HG03521 (cell line): ENCODE measurements around the gene SHQ1.

Source experiments
- ATAC-seq: cut with Tn5 transposase; IDR thresholded peaks from one replicate; pipeline ENCODE4 v1.9.1; 2021; ENCODE audit warnings: mild to moderate bottlenecking, moderate library complexity; ENCODE audit not compliant: unreplicated experiment

SHQ1 gene

GRCh38 chr3:72855001-72855400, 6.8 kb upstream of the SHQ1 start:
- ATAC-seq = no peak

DNA sequence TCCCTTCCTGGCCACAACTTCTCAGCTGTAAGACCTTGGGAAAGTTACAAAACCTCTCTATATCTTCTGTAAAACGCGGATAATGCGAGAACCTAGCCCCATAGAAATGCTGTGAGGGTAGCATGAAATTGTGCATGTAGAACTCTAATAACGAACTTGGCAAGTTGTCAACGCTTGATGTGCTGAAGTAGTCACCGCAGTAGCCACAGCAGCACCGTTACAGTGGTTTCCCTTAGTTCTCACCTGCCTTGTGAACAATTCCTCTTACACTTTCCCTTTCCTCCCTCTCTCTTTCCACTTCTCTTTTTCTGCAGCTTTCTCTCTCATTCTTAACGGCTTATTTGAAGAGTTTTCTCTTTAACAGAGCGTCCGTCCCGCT, 447 bp upstream of the SHQ1 start:
- peak; percentile 27 for ATAC-seq

GRCh38 chr3:72847282-72847681, 963 bp downstream of the SHQ1 start:
- ATAC-seq = no peak

DNA sequence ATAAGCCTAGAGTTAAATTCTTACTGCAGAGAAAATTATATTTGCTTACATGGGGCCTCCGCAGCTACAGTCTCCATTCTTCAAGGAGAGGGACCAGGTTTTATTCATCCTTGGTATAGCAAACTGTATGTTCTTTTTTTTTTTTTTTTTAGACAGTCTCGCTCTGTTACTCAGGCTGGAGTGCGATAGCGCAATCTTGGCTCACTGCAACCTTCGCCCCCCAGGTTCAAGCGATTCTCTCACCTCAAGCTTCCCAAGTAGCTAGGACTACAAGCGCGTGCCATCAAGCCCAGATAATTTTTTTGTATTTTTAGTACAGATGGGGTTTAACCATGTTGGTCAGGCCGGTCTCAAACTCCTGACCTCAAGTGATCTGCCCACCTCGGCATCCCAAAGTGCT, 2.1 kb downstream of the SHQ1 start:
- no peak for ATAC-seq

- no peak for ATAC-seq
These were observed 3.7 kb downstream of the SHQ1 start for GRCh38 chr3:72844436-72844993.

DNA sequence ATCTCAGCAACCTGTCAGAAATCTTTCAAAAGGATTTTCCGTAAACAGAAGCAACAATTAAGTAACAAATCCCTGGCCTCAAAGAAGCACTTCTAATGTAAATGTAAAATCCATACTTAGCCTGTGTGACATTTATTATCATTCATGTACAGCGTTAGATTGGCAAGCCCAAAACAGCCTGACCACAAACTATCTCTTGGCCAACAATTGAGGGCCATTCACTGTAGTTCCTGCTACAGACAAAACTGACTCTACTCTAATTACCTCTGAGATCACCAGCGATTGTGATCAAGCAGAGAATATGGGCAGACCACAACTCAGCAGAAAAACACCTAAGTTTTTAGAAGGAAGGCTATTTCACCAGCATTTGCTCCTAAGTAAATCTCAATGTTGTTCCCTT, 9.2 kb downstream of the SHQ1 start:
- ATAC-seq = no peak

- no peak for ATAC-seq
These were observed 11.3 kb downstream of the SHQ1 start for GRCh38 chr3:72836923-72837322.

DNA sequence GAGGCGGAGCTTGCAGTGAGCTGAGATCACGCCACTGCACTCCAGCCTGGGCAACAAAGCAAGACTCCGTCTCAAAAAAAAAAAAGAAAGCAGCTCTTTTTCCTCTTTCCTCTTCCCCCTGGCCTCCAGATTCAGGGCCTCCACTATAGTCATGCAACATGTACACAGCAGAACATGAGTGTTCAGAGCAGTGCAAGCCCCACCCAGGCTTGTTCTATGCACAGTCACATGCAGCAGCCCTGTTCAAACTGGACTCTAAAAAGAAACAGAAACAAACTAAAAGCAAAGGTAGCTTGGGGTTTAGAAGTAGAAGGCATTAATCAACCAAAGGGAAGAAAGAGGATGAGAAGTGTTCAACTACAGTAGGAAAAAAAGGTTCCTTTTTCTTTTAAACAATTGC, 11.8 kb downstream of the SHQ1 start:
- ATAC-seq = no peak

DNA sequence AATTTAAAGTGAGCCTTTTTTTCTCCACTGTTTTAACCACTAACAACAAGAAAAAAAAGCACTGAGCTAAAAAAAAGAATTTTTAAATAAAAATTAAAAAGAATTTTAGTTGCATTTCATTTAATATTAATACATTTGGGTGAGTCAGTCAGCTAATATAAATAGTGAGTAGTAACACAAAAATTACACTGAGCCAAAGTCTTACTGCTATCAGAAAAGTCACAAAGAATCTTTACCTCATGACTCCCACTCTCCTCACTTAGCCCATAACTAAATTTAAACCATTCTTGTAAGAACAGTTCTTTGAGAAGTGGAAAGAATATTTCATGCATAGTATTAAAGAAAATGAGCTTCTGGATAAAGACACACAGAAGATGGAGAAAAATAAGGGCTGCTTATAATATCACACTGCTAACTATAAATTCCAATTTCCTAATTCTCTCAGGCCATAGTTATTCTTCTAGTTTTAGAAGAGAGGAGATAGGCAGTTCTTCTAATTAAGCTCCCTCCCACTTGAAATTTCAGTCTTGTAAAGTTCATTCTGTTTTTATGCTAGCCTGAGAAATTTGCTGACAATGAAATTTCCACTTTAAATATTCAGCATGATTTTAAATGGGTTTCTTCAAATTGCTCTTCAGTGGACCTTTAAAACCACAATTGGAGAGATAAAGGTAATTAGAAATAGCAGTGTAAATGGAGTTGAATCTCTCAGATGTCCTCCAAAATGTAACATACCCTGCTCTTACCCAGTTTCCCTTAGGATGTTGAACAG, 17.6 kb downstream of the SHQ1 start:
- no peak for ATAC-seq

- no peak for ATAC-seq
These were observed 18.5 kb downstream of the SHQ1 start for GRCh38 chr3:72829701-72830100.

GRCh38 chr3:72821161-72821781, 27.0 kb downstream of the SHQ1 start:
- ATAC-seq = peak; percentile 37

DNA sequence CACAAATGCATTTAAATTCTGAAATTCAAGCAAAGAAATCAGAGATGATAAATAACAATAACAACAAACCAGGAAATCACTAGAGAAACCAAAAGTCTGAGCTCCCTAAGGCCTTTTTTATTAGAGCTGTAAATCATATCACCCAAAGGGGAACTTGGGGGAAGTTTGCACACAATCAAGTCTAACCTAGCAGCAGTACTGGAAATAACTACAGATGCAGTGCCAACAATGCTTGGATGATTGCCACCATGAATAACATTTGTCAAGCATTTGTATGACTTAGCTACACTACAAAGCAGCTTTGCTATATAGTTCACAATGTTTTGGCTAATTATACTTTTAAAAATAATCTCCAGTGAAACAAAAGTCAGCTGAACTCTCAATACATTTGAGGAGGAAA, 27.8 kb downstream of the SHQ1 start:
- no peak for ATAC-seq

DNA sequence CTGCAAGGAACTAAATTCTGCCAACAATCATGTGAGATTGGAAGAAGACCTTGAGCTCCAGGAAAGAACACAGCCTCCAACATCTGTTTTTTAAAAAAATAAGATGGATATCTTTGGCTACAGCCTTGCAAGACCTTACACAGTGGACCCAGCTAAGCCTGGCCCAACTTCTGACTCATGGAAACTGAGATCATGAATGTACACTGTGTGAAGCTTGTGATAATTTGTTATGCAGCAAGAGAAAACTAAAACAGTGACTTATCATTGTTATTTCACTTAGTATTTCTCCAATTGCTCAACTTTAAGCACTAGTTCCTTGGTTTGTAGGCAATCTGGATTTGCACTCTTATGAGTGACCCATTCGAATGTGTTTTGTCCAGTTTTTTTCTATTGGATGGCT, 29.3 kb downstream of the SHQ1 start:
- ATAC-seq = no peak

DNA sequence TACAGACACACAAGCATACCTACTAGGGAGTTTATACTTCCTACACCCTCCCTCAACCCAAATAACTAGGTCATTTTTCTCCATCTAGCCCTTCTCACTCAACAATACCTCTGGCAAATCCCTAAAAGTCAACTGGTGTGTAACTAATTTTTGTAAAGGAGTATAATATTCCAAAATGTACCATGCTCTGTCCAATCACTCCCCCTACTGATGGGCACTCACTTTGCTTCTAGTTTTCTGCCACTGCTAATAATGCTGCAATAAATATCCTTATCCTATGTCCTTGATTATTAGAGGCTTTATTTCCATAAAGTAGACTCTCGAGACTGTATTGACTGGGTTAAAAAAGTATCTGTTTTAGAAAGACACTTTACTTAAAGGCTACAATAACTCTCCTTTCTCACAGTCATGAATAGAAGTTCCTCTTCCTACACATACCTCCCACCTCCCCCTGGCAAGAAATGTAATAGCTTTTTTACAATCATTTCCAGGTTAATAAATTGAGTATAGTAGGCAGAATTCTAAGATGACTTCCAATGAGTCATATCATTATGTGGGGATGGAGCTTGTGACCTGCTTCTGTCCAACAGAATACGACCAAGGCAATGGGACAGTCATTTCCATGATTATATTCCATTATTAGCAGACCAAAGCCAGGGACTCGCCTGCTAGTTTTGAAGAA, 30.0 kb downstream of the SHQ1 start:
- ATAC-seq = no peak

DNA sequence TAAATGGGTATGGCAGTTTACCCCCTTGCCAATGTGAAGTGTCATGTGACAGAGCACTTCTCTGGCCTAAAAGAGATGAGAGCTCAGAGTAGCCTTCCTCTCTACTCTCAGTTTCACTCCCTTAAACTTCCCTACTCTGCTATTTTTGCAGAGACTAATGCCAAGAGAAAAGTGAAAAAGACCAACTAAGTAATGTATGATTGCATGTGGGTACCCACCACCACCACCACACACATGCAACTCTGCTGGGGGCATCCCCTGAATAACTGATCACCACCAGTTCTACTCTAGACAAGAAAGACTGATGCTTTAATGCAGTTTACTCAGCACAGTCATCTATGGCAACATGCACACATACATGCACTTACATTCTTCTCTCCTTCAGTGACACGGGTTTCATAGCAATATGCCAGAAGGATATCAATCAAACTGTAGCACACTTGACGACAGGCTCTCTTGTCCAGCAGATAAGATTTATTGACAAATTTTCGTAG, 31.3 kb downstream of the SHQ1 start:
- peak; percentile 47 for ATAC-seq

- ATAC-seq = no peak
These were observed 33.9 kb downstream of the SHQ1 start for GRCh38 chr3:72814308-72814707.

- no peak for ATAC-seq
These were observed 36.0 kb downstream of the SHQ1 start for GRCh38 chr3:72812201-72812600.

DNA sequence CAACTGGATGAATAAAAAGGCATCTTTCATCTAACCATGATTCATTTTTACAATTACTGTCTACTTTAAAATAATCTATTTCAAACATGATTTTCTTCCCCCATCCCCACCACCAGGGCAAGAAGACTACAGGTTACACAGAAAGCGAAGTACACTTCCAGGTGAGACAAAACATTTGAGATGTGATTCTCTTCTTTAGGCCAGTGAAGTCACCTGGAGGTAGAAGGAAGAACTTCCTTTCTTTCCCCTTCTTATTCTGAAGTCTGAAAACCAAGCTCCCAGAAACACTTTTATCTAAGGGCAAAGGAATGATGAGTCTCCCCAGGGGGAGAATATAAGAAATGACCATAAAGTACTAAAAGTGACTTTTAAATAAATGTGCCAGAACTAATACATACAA, 36.7 kb downstream of the SHQ1 start:
- no peak for ATAC-seq

DNA sequence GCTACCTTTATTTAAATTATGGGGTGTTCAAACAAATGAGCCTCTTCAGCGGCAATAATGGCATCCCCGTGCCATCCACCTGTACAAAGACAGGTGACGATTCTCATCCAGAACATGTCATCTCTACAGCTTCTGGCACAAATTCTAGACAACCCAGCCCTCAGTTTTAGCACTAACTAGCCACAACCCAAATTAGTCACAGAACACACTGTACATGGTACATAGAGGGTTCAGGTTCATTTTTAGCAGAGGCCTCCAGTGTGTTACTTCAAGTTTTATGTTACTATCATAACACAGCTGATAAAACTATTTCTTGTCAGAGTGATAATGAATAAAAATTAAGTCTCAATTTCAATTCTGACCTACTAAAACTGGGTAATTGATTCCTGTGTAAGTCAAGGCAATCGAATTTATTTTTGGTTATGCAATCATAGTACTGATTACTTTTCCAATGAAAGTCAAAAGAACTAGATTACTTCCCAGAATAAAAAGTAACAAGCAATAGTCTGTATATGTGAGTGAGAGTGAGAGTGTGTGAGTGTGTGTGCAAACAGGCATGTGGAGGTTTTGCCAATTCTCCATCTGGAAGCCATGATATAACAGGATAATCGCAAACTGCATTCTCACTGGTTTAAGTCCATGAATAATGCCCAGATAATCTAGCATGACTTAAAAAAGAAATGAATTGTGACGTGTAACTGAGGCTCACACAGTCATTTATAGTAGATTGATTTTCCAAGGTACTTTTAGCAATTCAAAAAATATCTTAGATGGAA, 37.4 kb downstream of the SHQ1 start:
- ATAC-seq = no peak

GRCh38 chr3:72810063-72810462, 38.2 kb downstream of the SHQ1 start:
- no peak for ATAC-seq

DNA sequence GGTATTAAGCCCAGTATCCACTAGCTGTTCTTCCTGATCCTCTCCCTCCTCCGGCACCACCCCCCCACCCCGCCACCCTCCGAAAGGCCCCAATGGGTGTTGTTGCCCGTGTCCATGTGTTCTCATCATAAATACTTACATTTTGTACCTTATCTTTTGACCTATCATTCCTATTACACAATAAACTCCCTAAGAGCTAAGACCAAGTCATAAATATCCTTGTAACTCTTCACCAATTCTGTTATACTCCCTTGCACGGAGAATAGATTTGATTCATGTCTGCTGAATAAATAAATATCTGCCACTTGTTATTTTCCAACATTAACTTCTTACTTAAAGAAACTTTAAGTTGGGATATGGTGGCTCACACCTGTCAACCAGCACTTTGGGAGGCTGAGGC, 43.9 kb downstream of the SHQ1 start:
- no peak for ATAC-seq
